ENCODE data around the gene CIRBP.
"Not testable (repeated sequence)": the region's sequence is repeated elsewhere in the genome, so short reads cannot be mapped to it uniquely, and the experiment has no call there.

CIRBP gene

GRCh38 chr19:1293782-1294604, 24.9 kb downstream of the CIRBP start:
- DNase-seq = no peak

- no peak for DNase-seq
Measured at GRCh38 chr19:1294688-1295087, 25.6 kb downstream of the CIRBP start.

DNA sequence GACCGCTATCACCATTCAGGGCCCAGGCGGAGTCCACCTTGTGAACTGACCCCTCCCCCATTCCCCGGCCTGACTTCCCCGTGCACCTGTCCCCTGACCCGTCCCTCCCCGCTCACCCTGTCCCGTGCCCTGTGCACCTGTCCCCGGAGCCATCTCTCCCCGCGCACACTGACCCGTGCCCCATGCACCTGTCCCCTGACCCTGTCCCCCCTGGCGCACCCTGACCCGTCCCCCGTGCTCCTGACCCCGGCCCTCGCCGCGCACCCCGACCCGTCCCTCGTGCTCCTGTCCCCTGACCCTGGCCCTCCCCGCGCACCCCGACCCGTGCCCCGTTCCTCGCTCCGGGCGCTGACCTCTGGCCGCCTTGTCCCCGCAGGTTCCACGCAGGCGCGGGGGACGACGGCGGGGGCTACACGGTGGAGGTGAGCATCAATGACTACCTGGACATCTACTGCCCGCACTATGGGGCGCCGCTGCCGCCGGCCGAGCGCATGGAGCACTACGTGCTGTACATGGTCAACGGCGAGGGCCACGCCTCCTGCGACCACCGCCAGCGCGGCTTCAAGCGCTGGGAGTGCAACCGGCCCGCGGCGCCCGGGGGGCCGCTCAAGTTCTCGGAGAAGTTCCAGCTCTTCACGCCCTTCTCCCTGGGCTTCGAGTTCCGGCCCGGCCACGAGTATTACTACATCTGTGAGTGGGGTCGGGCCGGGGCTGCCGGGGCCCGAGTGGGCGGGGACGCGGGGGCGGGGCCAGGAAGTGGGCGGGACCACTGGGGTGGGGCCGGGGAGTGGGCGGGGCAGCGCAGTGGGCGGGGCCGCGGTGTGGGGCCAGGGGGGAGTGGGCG, 26.3 kb downstream of the CIRBP start:
- peak in 2 of 5 donors; percentile 40 to 42 for DNase-seq

GRCh38 chr19:1296078-1296477, 26.9 kb downstream of the CIRBP start:
- DNase-seq = no peak

DNA sequence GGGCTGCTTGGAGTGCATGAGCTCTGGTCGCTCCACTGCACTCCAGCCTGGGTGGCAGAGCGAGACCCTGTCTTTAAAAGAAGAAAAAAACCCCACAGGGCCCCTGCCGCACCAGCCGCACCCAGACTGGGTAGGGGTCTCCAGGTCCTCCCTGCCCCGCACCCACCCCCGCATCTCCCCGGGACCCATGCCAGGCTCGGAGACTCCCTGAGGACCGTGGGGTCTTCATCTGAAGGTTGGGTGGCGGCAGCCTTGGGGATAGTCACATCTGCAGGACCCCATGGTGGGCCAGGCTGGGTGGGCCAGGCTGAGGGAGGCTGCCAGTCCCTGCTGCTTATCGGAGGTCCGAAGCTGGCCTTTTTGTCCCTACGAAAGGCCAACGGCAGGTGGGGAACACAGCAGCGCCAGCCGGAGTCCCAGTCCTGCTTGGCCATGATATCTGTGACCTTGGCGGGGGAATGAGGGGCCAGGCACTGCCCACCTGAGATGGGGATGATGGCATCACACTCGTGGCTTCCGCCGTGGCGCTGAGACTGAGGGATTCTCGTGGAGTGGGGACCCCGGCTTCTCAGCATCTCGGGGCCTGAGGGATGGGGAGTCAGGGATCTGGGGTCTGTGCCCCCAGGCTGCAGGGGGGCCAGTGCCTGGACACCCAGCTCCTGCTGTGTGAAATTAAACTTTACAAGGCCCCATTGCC, 27.6 kb downstream of the CIRBP start:
- no peak for DNase-seq

DNA sequence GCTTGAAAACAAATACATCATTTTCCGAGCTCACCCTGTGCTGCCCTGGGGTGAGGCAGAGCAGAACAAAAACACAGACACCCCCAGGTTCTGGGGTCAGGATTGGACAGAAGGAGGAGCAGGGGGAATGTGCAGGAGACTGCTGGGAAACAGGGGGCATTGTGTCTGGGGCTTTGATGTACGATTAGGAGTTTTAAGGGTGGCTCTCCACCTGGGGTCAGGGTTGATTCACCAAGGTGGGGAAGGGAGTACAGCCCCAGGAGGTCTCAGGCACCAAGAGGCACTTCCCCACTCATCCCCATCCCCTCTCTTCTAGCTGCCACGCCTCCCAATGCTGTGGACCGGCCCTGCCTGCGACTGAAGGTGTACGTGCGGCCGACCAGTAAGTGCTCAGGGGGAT, 29.1 kb downstream of the CIRBP start:
- DNase-seq = no peak

DNA sequence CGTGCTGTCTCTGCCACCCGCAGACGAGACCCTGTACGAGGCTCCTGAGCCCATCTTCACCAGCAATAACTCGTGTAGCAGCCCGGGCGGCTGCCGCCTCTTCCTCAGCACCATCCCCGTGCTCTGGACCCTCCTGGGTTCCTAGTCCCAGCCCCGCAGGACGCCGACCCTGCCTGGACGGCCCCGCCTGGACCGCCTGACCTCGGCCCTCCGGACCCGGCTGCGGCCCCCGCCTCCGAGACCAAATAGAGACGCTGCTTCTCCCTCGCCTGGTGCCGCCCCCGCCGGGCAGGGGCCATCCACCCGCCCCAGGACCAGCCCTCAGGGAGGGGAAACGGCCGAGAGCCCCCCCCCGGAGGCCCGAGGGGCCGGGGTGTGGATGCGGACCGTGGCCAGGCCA, 30.7 kb downstream of the CIRBP start:
- DNase-seq = no peak

GRCh38 chr19:1300744-1301490, 31.8 kb downstream of the CIRBP start:
- DNase-seq = no peak

DNA sequence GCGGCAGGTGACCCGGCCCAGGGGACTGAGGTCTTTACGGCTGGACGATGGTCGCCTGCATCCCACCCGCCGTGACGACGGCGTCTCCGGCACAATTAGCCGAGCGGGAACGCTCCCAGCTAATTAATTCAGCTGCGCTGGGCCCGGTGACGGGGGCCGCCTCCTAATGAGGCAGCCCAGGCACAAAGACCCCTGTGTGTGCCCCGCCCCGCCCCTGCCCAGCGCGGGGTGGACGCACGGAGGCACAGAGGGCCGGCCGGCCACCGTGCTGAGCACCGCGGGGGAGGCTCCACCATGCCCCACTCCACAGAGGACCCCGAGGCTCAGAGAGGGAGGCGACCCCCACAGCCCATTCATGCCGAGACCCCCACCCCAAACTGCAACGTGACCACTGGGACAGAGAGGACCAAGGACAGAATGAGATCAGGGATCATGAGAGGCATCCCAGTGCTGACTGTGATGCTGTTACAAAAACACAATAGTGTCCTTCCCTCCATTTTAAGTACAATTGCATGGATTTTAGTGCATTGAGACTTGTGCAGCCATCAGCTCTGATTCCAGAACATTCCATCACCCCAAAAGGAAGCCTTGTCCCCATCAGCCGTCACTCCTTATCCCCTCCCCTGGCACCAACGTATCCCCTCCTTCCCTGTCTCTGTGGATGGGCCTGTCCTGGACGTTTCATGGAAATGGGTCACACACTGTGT, 33.6 kb downstream of the CIRBP start:
- DNase-seq = no peak

DNA sequence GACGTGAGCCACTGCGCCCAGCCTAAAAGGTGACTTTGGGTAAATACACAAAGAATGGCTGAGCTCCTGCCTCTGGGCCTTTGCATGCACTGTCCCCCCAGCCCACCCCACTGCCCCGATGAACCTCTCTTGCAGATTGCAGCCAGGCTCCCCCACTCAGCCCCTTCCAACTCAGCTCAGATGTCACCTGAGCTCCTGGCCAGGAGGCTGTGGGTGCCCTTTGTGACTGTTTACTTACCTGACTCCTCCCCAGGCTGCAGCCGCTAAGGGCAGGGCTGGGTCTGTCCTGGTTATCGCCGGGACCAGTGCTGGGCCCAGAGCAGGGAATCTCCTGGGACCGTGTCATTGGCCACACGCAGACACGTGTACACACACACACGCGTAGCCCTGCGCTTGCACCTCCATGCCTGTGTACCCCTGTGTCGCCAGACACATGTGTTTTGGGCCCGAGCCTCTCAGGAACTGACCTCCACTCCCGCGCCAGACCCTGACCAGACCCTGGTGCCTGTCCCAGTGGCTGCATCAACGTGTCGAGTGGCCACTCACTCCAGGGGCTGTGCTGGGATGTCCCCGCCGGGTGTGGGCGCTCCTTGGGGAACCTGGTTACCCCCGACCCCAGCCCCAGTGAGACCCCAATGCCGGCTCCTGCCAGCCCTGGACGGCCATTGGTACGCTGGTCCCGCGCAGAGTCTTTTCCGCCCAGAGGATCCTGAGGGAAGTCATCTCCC, 35.2 kb downstream of the CIRBP start:
- no peak for DNase-seq

GRCh38 chr19:1305354-1305753, 36.2 kb downstream of the CIRBP start:
- not testable (repeated sequence) for DNase-seq

GRCh38 chr19:1307320-1307719, 38.2 kb downstream of the CIRBP start:
- no peak for DNase-seq

DNA sequence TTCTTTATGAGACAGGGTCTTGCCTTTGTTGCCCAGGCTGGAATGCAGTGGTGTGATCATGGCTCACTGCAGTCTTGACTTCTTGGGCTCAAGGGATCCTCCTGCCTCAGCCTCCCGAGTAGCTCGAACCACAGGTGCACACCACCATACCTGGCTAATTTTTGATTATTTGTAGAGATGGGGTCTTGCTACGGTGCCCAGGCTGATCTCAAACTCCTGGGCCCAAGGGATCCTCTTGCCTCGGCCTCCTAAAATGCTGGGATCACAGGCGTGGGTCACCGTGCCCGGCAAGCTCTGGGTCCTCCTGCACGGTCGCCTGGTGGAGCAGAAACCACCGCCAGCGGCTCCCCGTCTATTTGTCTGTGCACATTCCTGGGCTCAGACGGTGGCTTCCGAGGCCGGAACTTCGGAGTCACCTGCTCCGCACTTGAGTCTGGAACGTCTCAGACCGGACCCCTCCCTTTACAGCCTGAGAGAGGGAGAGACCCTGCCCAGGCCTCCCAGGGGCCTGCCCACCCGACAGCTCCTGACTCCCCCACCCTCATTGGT, 38.7 kb downstream of the CIRBP start:
- DNase-seq = no peak

- no peak for DNase-seq
Measured at GRCh38 chr19:1308718-1309117, 39.6 kb downstream of the CIRBP start.

- no peak for DNase-seq
Measured at GRCh38 chr19:1309977-1310852, 41.1 kb downstream of the CIRBP start.

DNA sequence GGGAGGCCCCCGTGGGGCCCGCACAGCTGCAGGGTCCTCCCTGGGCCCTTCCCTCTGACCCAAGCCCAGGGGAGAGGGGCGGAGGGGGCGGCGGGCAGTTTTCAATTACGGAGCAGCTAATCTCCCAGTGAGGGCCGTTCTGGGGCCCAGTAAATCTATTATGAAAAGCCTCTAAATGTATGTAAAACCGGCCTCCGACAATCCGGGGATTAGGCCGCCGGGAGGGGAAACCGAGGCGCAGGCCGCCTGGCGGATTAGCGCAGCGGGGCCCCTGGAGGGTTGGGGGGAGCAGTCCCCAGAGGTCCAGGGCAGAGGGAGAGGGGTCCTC, 41.7 kb downstream of the CIRBP start:
- DNase-seq = no peak

DNA sequence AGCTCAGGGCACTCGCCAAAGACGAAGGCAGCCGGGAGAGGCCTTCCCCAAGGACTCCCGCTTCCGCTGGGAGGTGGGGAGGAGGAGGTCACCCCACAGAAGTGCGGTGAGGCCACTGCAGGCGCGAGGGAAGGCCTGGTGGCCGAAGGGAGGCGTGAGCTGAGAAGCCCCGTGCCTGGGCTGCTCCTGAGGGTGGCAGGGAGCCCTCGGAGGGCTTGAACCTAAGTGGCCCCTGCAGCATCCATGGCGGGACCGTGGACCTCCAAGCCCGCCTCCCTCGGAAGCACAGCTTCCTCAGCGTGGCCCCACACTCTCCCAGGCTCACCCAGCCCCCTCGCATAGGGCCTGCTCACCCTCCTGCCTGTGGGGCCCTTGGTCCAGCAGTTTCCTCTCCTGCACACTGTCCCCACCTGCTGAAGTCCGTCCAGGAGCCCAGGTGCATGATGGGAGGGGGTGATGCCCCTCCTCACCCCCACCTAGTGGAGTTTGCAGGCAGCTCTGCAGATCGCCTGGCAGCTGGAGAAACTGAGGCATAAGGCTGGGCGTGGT, 42.5 kb downstream of the CIRBP start:
- DNase-seq = no peak

GRCh38 chr19:1312767-1313694, 43.9 kb downstream of the CIRBP start:
- no peak for DNase-seq

All from T-helper 1 cell (primary cell).